ENCODE results near the gene PRKD2.

PRKD2 gene

GRCh38 chr19:46704379-46705076, 12.4 kb downstream of the PRKD2 start:
- peak; percentile 33 for DNase-seq (ENCODE audit: low spot score)
- no peak overlapping the region for H3K27ac ChIP-seq
- ChIA-PET CTCF (interaction anchor here (0.5 to 1.9 kb wide), 17 partner anchors 8 to 1568 kb away, joined by 3 to 11 read pairs (median 4); partner anchors contain the start of genes CALM3, DACT3 and PTGIR), POLR2A (ENCODE audit: low non-redundant PET) (no interaction called here)
- peak; percentile 85 for TF ChIP-seq CTCF (conservative IDR thresholded peaks at IDR 0.05; ENCODE audit: low read depth)

- CTCF ChIA-PET, result no interaction called here
- H3K27ac ChIP-seq, result no peak overlapping the region
- no peak for DNase-seq (ENCODE audit: low spot score)
- no peak for TF ChIP-seq CTCF (conservative IDR thresholded peaks at IDR 0.05; ENCODE audit: low read depth)
- POLR2A ChIA-PET (ENCODE audit: low non-redundant PET), result no interaction called here
These were observed 16.2 kb downstream of the PRKD2 start for GRCh38 chr19:46700704-46701103.

GRCh38 chr19:46698395-46699321, 18.3 kb downstream of the PRKD2 start:
- POLR2A ChIA-PET (ENCODE audit: low non-redundant PET), result no interaction called here
- H3K27ac ChIP-seq, result peak overlapping the region; percentile 49
- DNase-seq (ENCODE audit: low spot score), result no peak
- CTCF ChIA-PET, result no interaction called here
- no peak for TF ChIP-seq CTCF (conservative IDR thresholded peaks at IDR 0.05; ENCODE audit: low read depth)

GRCh38 chr19:46697204-46697960, 19.5 kb downstream of the PRKD2 start:
- POLR2A ChIA-PET (ENCODE audit: low non-redundant PET), result interaction anchor here (0.5 to 0.6 kb wide), 2 partner anchors 11 to 20 kb away, joined by 3 to 6 read pairs; partner anchors contain the start of gene PRKD2
- TF ChIP-seq CTCF (conservative IDR thresholded peaks at IDR 0.05; ENCODE audit: low read depth), result no peak
- CTCF ChIA-PET, result no interaction called here
- peak overlapping the region; percentile 49 for H3K27ac ChIP-seq
- DNase-seq (ENCODE audit: low spot score), result no peak

GRCh38 chr19:46696866-46697203, 20.1 kb downstream of the PRKD2 start:
- peak overlapping the region; percentile 49 for H3K27ac ChIP-seq
- ChIA-PET POLR2A (ENCODE audit: low non-redundant PET) (interaction anchor here (0.6 kb wide), 1 partner anchor 10 kb away, joined by 6 read pairs; no protein-coding TSS in a partner anchor), CTCF (interaction anchor here (0.5 kb wide), 1 partner anchor 265 kb away, joined by 4 read pairs; no protein-coding TSS in a partner anchor)
- no peak for DNase-seq (ENCODE audit: low spot score)
- TF ChIP-seq CTCF (conservative IDR thresholded peaks at IDR 0.05; ENCODE audit: low read depth), result no peak

- H3K27ac ChIP-seq, result no peak overlapping the region
- ChIA-PET CTCF (interaction anchor here (0.6 kb wide), 1 partner anchor 836 kb away, joined by 3 read pairs; no protein-coding TSS in a partner anchor), POLR2A (ENCODE audit: low non-redundant PET) (no interaction called here)
- no peak for DNase-seq (ENCODE audit: low spot score)
- TF ChIP-seq CTCF (conservative IDR thresholded peaks at IDR 0.05; ENCODE audit: low read depth), result no peak
These were observed 20.9 kb downstream of the PRKD2 start for GRCh38 chr19:46696052-46696451.

Data from RWPE1 (cell line).